Ishikawa (cell line): ENCODE measurements around the gene NFATC1.

Experiments
- CEBPB ChIP-seq: IDR thresholded peaks from 2 replicates; pipeline ENCODE4 v1.6.1; 2012
- CREB1 ChIP-seq: IDR thresholded peaks from 2 replicates; pipeline ENCODE4 v1.6.1; 2012; ENCODE audit warnings: low read depth
- EGR1 ChIP-seq: IDR thresholded peaks from 2 replicates; pipeline ENCODE4 v1.6.1; 2012
- EP300 ChIP-seq: IDR thresholded peaks from 2 replicates; pipeline ENCODE4 v1.6.1; 2012; ENCODE audit warnings: borderline replicate concordance
- FOXM1 ChIP-seq: IDR thresholded peaks from 2 replicates; pipeline ENCODE4 v1.6.1; 2012; ENCODE audit warnings: low read depth, borderline replicate concordance
- NFIC ChIP-seq: IDR thresholded peaks from 2 replicates; pipeline ENCODE4 v1.6.1; 2012
- RAD21 ChIP-seq: IDR thresholded peaks from 2 replicates; pipeline ENCODE4 v1.6.1; 2012; ENCODE audit warnings: low read depth
- TAF1 ChIP-seq: IDR thresholded peaks from 2 replicates; pipeline ENCODE4 v1.6.1; 2012; ENCODE audit warnings: low read depth, mild to moderate bottlenecking
- TCF12 ChIP-seq: IDR thresholded peaks from 2 replicates; pipeline ENCODE4 v1.6.1; 2012; ENCODE audit warnings: low read depth
- TEAD4 ChIP-seq: IDR thresholded peaks from 2 replicates; pipeline ENCODE4 v1.6.1; 2012
- YY1 ChIP-seq: IDR thresholded peaks from 2 replicates; pipeline ENCODE4 v1.6.1; 2012; ENCODE audit warnings: low read depth
- ZBTB7A ChIP-seq: IDR thresholded peaks from 2 replicates; pipeline ENCODE4 v1.6.1; 2012; ENCODE audit warnings: low read depth
- TF ChIP-seq, protein P1 (sequence below): IDR thresholded peaks from 2 replicates; pipeline ENCODE4 v1.6.1; 2012
- TF ChIP-seq, protein P2 (sequence below): IDR thresholded peaks from 2 replicates; pipeline ENCODE4 v1.6.1; 2012; ENCODE audit warnings: low read depth, mild to moderate bottlenecking
- TF ChIP-seq, protein P3 (sequence below): IDR thresholded peaks from 2 replicates; pipeline ENCODE4 v1.6.1; 2012

The NFATC1 gene

DNA sequence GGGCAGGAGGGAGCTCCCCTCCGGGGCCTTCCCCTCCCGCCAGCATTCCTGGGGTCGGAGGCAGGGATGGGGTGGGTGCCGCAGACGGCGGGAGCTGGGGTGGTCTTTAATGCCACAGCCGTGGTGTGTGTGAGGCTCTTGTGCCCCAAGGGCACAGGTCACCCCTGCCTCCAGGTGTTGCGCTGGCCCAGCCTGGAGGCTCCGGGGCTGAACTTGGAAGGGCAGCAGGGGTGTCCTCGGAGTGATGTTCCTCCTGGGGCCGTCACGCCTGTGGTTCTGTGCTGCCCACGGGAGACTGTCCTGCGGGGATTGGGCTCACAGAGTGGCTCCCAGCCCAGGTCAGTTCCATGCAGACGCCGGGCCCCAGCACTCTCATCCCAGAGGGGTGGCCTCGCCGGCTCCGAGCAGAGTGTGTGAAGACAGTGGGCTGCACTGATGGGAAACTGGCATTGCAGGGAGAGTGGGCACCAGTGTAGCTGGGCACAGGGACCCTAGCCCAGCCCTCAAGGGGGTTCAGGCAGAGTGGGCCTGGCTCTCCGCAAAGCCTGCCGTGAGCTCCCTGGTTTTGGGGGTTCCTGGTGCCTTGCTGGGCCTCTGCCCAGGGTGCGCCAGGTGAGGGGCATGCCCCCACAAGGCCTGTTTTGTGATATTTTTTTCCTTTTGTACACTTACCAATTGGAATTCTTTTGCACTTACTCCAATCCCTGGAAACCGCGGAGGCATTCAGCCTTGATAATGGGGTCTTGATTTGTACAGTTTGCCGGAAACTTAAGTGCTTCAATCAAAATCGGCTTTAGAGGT is 56.7 kb downstream of the NFATC1 start:
- TF ChIP-seq, protein P1, sequence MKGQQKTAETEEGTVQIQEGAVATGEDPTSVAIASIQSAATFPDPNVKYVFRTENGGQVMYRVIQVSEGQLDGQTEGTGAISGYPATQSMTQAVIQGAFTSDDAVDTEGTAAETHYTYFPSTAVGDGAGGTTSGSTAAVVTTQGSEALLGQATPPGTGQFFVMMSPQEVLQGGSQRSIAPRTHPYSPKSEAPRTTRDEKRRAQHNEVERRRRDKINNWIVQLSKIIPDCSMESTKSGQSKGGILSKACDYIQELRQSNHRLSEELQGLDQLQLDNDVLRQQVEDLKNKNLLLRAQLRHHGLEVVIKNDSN = no peak
- TF ChIP-seq TCF12 (no peak), ZBTB7A (no peak), TEAD4 (no peak), YY1 (no peak), RAD21 (no peak), CREB1 (no peak), EP300 (no peak), EGR1 (no peak), FOXM1 (no peak), NFIC (no peak), CEBPB (no peak), TAF1 (no peak)
- TF ChIP-seq, protein P2, sequence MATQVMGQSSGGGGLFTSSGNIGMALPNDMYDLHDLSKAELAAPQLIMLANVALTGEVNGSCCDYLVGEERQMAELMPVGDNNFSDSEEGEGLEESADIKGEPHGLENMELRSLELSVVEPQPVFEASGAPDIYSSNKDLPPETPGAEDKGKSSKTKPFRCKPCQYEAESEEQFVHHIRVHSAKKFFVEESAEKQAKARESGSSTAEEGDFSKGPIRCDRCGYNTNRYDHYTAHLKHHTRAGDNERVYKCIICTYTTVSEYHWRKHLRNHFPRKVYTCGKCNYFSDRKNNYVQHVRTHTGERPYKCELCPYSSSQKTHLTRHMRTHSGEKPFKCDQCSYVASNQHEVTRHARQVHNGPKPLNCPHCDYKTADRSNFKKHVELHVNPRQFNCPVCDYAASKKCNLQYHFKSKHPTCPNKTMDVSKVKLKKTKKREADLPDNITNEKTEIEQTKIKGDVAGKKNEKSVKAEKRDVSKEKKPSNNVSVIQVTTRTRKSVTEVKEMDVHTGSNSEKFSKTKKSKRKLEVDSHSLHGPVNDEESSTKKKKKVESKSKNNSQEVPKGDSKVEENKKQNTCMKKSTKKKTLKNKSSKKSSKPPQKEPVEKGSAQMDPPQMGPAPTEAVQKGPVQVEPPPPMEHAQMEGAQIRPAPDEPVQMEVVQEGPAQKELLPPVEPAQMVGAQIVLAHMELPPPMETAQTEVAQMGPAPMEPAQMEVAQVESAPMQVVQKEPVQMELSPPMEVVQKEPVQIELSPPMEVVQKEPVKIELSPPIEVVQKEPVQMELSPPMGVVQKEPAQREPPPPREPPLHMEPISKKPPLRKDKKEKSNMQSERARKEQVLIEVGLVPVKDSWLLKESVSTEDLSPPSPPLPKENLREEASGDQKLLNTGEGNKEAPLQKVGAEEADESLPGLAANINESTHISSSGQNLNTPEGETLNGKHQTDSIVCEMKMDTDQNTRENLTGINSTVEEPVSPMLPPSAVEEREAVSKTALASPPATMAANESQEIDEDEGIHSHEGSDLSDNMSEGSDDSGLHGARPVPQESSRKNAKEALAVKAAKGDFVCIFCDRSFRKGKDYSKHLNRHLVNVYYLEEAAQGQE = no peak
- TF ChIP-seq, protein P3, sequence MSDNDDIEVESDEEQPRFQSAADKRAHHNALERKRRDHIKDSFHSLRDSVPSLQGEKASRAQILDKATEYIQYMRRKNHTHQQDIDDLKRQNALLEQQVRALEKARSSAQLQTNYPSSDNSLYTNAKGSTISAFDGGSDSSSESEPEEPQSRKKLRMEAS = no peak

DNA sequence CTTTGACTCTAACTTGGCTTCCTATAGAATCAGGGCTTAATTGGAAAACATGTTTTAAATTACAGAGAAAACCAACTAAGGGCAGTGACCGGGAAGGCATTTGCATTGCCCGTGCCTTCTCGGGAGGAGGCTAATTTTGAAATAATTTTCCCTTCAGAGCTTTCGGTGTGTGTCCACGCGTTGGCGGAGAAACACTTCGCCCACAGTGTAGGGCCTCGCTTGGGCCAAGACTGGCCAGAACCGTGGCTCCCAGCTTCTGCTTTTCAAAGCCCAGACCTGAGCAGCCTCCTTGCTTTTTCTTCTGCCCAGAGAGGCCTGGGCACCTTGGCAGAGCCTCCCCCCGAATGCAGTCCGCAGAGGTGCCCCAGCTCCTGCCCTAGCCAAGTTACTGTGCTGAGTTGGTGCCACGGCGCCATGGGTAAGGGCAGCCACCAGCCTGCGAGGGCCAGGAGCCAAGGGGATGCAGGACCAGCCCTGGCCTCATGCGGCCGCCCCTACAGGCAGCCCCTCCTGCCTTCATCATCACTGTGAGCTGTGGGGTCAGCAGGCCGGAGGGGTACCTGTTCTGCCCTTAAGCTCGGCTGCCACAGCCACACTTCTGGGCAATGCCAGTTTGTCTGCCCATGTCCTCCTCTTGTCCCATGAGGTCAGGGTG is 57.4 kb downstream of the NFATC1 start:
- TF ChIP-seq CREB1 = no peak
- TF ChIP-seq NFIC = no peak
- no peak for TF ChIP-seq ZBTB7A
- TF ChIP-seq TEAD4 = no peak
- TF ChIP-seq YY1 = no peak
- no peak for TF ChIP-seq CEBPB
- TF ChIP-seq TCF12 = no peak
- no peak for TF ChIP-seq FOXM1
- no peak for TF ChIP-seq TAF1
- TF ChIP-seq, protein P2 = no peak
- no peak for TF ChIP-seq RAD21
- no peak for TF ChIP-seq EGR1
- TF ChIP-seq, protein P3 = no peak
- no peak for TF ChIP-seq EP300
- TF ChIP-seq, protein P1 = no peak

DNA sequence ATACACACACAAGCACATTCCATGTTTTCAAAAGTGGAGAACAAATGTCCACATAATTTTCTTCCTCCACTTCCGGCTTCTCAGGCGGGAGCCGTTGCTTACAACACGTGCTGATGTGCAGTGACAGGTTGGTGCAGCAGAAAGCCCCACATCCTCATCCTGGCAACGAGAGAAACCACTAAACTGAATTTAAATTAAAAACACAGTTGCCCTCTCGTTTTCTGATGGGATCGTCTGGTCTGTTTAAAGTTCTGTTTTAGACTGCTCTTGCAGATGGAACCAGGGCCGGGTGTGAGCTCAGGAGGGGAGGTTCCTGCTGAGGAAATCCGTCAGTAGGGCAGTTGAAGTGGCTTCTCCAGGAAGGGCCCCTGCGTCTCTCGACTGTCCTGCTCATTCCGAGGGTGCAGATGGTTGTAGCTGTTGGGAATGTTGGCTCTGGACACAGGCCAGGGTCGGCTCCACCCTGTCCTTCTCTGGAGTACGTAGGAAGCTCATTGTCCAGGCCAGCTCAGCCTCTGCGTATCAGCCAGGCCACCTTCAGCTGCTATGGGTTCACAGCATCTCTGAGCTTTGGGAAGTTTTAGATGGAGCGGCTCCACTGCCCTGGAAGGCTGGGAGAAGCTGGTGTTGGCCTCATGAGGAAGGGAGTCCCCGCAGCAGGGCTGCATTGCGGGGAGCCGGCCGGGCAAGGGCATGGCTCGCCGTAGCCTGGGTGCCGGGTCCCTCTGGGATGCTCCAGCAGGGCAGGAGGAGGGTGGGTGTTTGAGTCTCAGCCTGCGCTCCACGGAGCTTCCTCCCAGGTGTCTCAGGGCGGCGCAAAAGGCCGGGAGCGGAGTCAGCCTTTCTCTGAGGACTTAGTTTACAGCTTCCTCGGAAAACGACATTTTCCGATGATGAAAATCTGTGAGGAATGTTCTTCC is 58.3 kb downstream of the NFATC1 start:
- TF ChIP-seq EGR1 (no peak), RAD21 (no peak), YY1 (no peak), CEBPB (no peak), TAF1 (no peak), FOXM1 (no peak), CREB1 (no peak), NFIC (no peak), TEAD4 (no peak)

DNA sequence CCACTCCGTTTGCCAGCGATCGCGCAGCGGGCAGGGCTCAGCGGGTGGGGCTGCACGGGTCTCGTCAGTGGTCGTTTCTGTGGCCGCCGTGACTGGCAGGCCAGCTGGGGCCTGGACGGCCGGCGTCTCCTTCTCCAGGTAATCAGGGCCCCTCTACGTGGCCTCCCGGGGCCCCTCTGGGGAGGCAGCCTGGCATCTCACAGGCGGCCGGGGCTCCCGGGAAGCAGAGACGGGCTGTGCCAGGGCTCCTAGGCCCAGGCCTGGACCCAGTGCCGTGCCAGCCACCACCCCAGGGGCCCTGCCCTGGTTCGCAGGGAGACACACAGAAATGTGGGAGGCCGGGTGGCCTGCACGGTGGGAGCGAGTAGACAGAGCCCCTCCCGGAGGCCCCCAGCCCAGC is 59.5 kb downstream of the NFATC1 start:
- no peak for TF ChIP-seq TAF1
- TF ChIP-seq, protein P3 = no peak
- TF ChIP-seq, protein P2 = no peak
- TF ChIP-seq FOXM1 = no peak
- TF ChIP-seq TEAD4 = no peak
- no peak for TF ChIP-seq ZBTB7A
- no peak for TF ChIP-seq NFIC
- no peak for TF ChIP-seq TCF12
- no peak for TF ChIP-seq CEBPB
- TF ChIP-seq, protein P1 = no peak
- no peak for TF ChIP-seq CREB1
- TF ChIP-seq RAD21 = no peak
- no peak for TF ChIP-seq YY1
- TF ChIP-seq EP300 = no peak
- TF ChIP-seq EGR1 = no peak
